ENCODE data around the gene NAP1L4. TPM values are rescaled to one million over a fixed set of nuclear protein-coding genes. Genes with fewer than 3 reads are reported as not detected.

NAP1L4 gene
- total and polyA plus RNA-seq, 2 of the 8 experiments (the other 6 are each of a cell fraction or from before 2014, with no cell fraction given) = 75.8 to 194 TPM

DNA sequence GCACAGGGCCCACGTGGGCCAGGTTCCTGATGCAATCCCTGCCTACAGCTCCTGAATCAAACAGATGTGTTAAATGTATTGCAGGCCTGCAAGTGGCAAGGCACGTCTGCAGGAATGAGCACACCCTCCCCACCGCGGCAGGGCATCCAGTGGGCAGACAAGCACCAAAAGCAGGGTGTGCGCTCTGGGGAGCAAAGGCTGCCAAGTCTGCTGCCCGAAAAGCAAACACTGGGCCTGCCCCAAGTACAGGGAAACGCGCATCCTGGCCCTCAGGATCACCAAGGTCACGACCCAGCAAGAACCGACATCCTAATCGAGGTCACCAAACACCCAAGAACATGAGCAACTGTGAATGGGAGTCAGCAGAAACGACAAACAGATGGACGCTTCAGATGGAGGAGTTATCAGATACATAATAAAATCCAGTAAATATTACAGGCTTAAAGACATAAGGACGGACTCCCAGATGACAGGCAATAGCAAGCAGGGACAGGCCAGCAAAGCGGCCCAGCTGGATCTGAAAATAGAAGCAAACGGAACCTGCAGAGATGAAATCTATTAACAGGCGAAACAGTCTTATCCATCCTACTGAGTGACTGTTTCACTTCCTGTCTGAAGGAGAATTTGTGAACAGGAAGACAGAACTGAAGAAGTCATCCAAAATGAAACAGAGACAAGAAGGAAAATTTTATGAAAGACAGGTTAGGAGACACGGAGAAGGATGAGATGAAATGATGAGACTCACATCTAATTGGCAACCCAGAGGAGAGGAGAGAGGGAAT, 38.4 kb upstream of the NAP1L4 start (continued):
- TF ChIP-seq ATF2 (IDR thresholded peaks at IDR 0.05; ENCODE audit: low read length) = no peak
- no peak for TF ChIP-seq BACH1 (IDR thresholded peaks at IDR 0.05; ENCODE audit: low read length)
- TF ChIP-seq TBP (IDR thresholded peaks at IDR 0.05; ENCODE audit: low read depth, low read length) = no peak
- TF ChIP-seq SAP30 (IDR thresholded peaks at IDR 0.05; ENCODE audit: insufficient read depth, insufficient replicate concordance, low read length) = no peak
- TF ChIP-seq JUN (IDR thresholded peaks at IDR 0.05; ENCODE audit: low read depth, low read length) = no peak
- TF ChIP-seq SRF (IDR thresholded peaks at IDR 0.05; ENCODE audit: low read depth, low read length) = no peak
- TF ChIP-seq RAD21 (IDR thresholded peaks at IDR 0.05 in 1 of 2, conservative IDR thresholded peaks at IDR 0.05 in 1 of 2; ENCODE audit: low read depth in 2 of 2, low read length in 2 of 2) = no peak
- TF ChIP-seq ZNF274 (IDR thresholded peaks at IDR 0.05; ENCODE audit: borderline replicate concordance, extremely low read depth, low read length) = no peak

Data from H1 (cell line).